Neural progenitor cell (in vitro differentiated cells): ENCODE results near the gene BTRC. TPM values are rescaled to one million over a fixed set of nuclear protein-coding genes. Genes with fewer than 3 reads are reported as not detected.

Experiments used
- DNase-seq: peaks from one replicate; pipeline ENCODE4 v3.0.0-alpha.2; 2016; ENCODE audit warnings: low spot score
- H2AFZ ChIP-seq: fragments of 200-600 bp; sonication (generic); replicated peaks from 2 replicates; pipeline ENCODE4 v1.6.1; 2016; ENCODE audit warnings: antibody characterized with exemption
- H3F3A ChIP-seq: fragments of 200-600 bp; sonication (generic); 2 replicates; pipeline ENCODE4 v1.6.1; 2016; ENCODE audit warnings: antibody characterized with exemption, low read depth
- H3K27ac ChIP-seq: fragments of 200-600 bp; sonication (generic); 2 replicates; pipeline ENCODE4 v1.5.1; 2016; ENCODE audit warnings: mild to moderate bottlenecking
- H3K27me3 ChIP-seq: fragments of 200-600 bp; sonication (generic); 2 replicates; pipeline ENCODE4 v1.6.1; 2016; ENCODE audit warnings: mild to moderate bottlenecking, moderate library complexity
- H3K36me3 ChIP-seq: fragments of 200-600 bp; sonication (generic); 2 replicates; pipeline ENCODE4 v1.5.1; 2016
- H3K4me1 ChIP-seq: fragments of 200-600 bp; sonication (generic); 2 replicates; pipeline ENCODE4 v1.6.1; 2016; ENCODE audit warnings: mixed run types
- H3K4me2 ChIP-seq: fragments of 200-600 bp; sonication (generic); 2 replicates; pipeline ENCODE4 v1.6.1; 2016
- H3K4me3 ChIP-seq: fragments of 200-600 bp; sonication (generic); 2 replicates; pipeline ENCODE4 v1.5.1; 2016
- H3K79me2 ChIP-seq: fragments of 200-600 bp; sonication (generic); 2 replicates; pipeline ENCODE4 v1.6.1; 2016; ENCODE audit warnings: low read depth
- H3K9ac ChIP-seq: fragments of 200-600 bp; sonication (generic); 2 replicates; pipeline ENCODE4 v1.6.1; 2016
- H3K9me3 ChIP-seq: fragments of 200-600 bp; sonication (generic); 2 replicates; pipeline ENCODE4 v1.5.1; 2016; ENCODE audit warnings: low read depth
- H4K20me1 ChIP-seq: fragments of 200-600 bp; sonication (generic); 2 replicates; pipeline ENCODE4 v1.6.1; 2016; ENCODE audit warnings: low read depth
- H3K27ac Mint-ChIP-seq: 3 replicates; pipeline ENCODE4 v1.8.0; 2021; ENCODE audit warnings: mixed read lengths
- H3K27me3 Mint-ChIP-seq: 2 replicates; pipeline ENCODE4 v1.8.0; 2022; ENCODE audit warnings: low read depth, mild to moderate bottlenecking, inconsistent platforms, moderate library complexity, mixed read lengths; ENCODE audit not compliant: insufficient read depth
- H3K36me3 Mint-ChIP-seq: 3 replicates; pipeline ENCODE4 v1.8.0; 2021; ENCODE audit warnings: mixed read lengths
- H3K4me1 Mint-ChIP-seq: 3 replicates; pipeline ENCODE4 v1.8.0; 2021; ENCODE audit warnings: mixed read lengths
- H3K4me3 Mint-ChIP-seq: 3 replicates; pipeline ENCODE4 v1.8.0; 2021; ENCODE audit warnings: mild to moderate bottlenecking, moderate library complexity, mixed read lengths
- H3K9me3 Mint-ChIP-seq: 3 replicates; pipeline ENCODE4 v1.8.0; 2020; ENCODE audit warnings: mixed read lengths
- EZH2 ChIP-seq: fragments of 200-600 bp; sonication (generic); IDR thresholded peaks from 2 replicates; pipeline ENCODE4 v1.6.1; 2017; ENCODE audit warnings: antibody characterized with exemption, mild to moderate bottlenecking, moderate library complexity
- EZH2phosphoT487 ChIP-seq: fragments of 200-600 bp; sonication (generic); IDR thresholded peaks from 2 replicates; pipeline ENCODE4 v1.6.1; 2017; ENCODE audit warnings: antibody characterized with exemption
- total RNA-seq: library from RNA; depleted of rRNA; stranded (reverse); fragments of >200 nt; gene quantifications from 2 replicates; pipeline ENCODE4 v1.2.3, GENCODE V29; 2015; ENCODE audit warnings: low replicate concordance
- TF ChIP-seq, protein P1 (sequence below): fragments of 200-600 bp; sonication (generic); IDR thresholded peaks from 2 replicates; pipeline ENCODE4 v1.5.1; 2017; ENCODE audit warnings: antibody characterized with exemption, mild to moderate bottlenecking

Gene BTRC
- total RNA-seq, 1 donor from 2014 or later = 25.4 TPM

DNA sequence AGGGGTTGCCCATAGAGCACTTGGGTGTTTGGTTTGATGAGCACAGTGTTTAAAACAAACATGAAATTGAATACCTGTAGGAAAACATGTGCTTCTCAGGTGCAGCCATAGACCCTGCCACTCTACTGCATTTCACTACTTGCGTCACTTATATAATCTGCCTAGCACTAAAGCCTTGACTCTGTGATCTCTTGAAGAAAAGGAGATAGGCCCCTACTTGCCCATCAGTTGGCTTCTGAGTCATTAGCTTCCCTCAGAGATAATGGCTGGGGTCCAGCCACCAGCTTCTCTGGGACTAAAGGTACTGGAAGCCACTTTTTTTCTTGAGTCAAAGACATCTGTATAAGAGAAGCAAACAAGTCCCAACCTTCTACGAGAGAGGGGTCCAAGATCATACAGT, 45.9 kb upstream of the BTRC start:
- H3K36me3 Mint-ChIP-seq = no peaks in the 10 kb centered on the region
- Histone ChIP-seq H3K4me1 (peaks cover 46% of the 10 kb centered on the region), H4K20me1 (peaks cover 8% of the 10 kb centered on the region), H3K4me3 (no peak overlapping the region), H2AFZ (no peak overlapping the region), H3K36me3 (no peaks in the 10 kb centered on the region), H3K79me2 (no peaks in the 10 kb centered on the region), H3F3A (peaks cover 38% of the 10 kb centered on the region), H3K27ac (no peak overlapping the region), H3K4me2 (no peak overlapping the region), H3K27me3 (peaks cover 13% of the 10 kb centered on the region), H3K9me3 (no peaks in the 10 kb centered on the region), H3K9ac (no peak overlapping the region)
- no peak for TF ChIP-seq EZH2phosphoT487
- TF ChIP-seq, protein P1, sequence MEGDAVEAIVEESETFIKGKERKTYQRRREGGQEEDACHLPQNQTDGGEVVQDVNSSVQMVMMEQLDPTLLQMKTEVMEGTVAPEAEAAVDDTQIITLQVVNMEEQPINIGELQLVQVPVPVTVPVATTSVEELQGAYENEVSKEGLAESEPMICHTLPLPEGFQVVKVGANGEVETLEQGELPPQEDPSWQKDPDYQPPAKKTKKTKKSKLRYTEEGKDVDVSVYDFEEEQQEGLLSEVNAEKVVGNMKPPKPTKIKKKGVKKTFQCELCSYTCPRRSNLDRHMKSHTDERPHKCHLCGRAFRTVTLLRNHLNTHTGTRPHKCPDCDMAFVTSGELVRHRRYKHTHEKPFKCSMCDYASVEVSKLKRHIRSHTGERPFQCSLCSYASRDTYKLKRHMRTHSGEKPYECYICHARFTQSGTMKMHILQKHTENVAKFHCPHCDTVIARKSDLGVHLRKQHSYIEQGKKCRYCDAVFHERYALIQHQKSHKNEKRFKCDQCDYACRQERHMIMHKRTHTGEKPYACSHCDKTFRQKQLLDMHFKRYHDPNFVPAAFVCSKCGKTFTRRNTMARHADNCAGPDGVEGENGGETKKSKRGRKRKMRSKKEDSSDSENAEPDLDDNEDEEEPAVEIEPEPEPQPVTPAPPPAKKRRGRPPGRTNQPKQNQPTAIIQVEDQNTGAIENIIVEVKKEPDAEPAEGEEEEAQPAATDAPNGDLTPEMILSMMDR = no peak
- H3K4me1 Mint-ChIP-seq = peaks cover 52% of the 10 kb centered on the region
- peaks cover 4% of the 10 kb centered on the region for H3K9me3 Mint-ChIP-seq
- H3K27me3 Mint-ChIP-seq = peaks cover 38% of the 10 kb centered on the region
- no peak for DNase-seq
- H3K27ac Mint-ChIP-seq = no peak overlapping the region
- no peak overlapping the region for H3K4me3 Mint-ChIP-seq

DNA sequence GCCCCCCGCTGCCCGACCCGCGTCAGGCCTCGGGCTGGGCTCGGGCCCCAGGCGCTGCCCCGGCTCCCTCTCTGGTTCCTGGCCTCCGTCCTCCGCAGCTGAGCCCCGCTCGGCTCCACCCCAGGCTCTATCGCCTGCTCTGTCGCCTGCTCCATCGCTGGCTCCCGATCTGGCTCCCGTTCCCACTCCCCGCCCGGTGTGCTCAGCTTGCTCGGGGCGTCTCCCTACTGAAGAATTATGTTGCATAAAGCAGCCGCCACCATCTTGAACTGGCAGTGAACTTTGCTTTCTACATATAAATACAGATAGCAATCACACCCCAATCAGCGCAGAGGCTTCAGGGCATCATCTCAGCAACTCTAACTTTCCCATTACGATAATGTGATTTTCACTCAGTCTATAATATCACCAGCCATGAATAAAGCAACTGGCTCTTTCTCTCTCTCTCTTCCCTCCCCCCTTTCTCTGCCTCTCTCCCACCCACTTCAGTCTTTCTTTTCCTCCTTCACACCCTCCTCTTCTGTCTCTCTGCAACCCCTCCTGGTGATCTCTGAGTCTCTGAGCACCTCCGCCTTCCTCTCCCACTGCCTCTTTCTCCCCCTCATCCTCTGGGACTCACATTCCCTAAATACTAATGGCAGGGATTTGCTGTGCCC, 43.3 kb upstream of the BTRC start:
- peaks cover 23% of the 10 kb centered on the region for H3F3A ChIP-seq
- no peak overlapping the region for H3K9ac ChIP-seq
- Mint-ChIP-seq H3K4me3 (peak overlapping the region; percentile 55), H3K4me1 (peaks cover 27% of the 10 kb centered on the region), H3K9me3 (peaks cover 4% of the 10 kb centered on the region), H3K27ac (peak overlapping the region; percentile 38), H3K27me3 (peaks cover 39% of the 10 kb centered on the region), H3K36me3 (no peaks in the 10 kb centered on the region)
- peaks cover 23% of the 10 kb centered on the region for H3K4me1 ChIP-seq
- DNase-seq = no peak
- H2AFZ ChIP-seq = peak overlapping the region; percentile 91
- H3K27ac ChIP-seq = no peak overlapping the region
- H3K27me3 ChIP-seq = peaks cover 2% of the 10 kb centered on the region
- no peaks in the 10 kb centered on the region for H4K20me1 ChIP-seq
- H3K79me2 ChIP-seq = no peaks in the 10 kb centered on the region
- no peak for TF ChIP-seq EZH2
- TF ChIP-seq, protein P1 = no peak
- H3K4me2 ChIP-seq = peak overlapping the region; percentile 69
- peak overlapping the region; percentile 31 for H3K4me3 ChIP-seq
- no peaks in the 10 kb centered on the region for H3K36me3 ChIP-seq
- no peaks in the 10 kb centered on the region for H3K9me3 ChIP-seq

DNA sequence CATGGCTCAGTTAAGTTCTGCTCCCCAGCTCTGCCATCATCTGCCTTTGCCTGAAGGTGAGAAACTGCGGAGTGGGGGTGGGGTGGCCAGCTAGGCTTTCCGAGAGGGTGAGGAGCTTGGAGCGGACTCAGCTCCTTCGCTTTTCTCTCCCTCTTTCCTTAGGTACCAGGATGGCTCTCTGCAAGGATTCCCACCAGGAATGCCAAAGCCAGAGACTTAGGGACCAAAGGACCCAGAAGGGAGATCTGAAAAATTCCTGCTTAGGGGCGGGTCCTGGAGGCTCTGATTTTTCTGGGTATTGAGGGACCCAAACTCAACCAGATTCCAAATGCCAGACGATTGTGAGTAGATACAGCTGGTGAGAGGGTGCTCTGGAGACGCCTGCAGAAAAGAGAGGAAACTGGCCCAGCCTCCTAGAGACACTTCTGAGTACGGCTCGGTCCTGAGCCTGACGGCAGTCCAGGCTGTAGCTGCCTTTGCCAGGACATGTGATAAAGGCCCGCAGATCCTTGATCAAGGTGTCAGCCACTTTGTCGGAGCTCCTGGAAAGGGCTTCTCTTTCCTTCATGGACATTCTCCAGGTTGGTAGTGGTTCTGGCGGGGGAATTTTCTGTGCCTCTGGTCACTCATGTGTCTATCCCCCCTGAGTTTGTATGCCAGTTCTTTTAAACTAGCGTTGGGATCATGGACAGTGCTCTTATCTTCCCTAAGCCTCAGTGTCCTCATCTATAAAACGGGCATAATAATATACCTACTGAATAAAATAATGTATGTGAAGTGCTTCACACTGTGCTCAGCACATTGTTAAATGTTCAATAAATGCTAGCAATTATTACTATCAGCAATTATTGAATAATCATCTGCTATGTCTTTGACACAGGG, 42.5 kb upstream of the BTRC start:
- Mint-ChIP-seq H3K4me3 (peak overlapping the region; percentile 55), H3K27ac (peak overlapping the region; percentile 38)

More for the DNA sequence above, 42.5 kb upstream of the BTRC start:
- Mint-ChIP-seq H3K4me1 (peaks cover 19% of the 10 kb centered on the region), H3K36me3 (no peaks in the 10 kb centered on the region), H3K27me3 (peaks cover 34% of the 10 kb centered on the region), H3K9me3 (peaks cover 4% of the 10 kb centered on the region)
- DNase-seq = peak; percentile 37
- peak overlapping the region; percentile 31 for H3K4me3 ChIP-seq
- no peak overlapping the region for H3K27ac ChIP-seq
- TF ChIP-seq, protein P1 = no peak
- no peak for TF ChIP-seq EZH2
- TF ChIP-seq EZH2phosphoT487 = no peak
- H3K36me3 ChIP-seq = no peaks in the 10 kb centered on the region
- no peaks in the 10 kb centered on the region for H3K79me2 ChIP-seq
- peaks cover 15% of the 10 kb centered on the region for H3K4me1 ChIP-seq
- no peaks in the 10 kb centered on the region for H3K9me3 ChIP-seq
- peaks cover 2% of the 10 kb centered on the region for H3K27me3 ChIP-seq
- H2AFZ ChIP-seq = peak overlapping the region; percentile 91
- H3K9ac ChIP-seq = no peak overlapping the region
- H3F3A ChIP-seq = peaks cover 15% of the 10 kb centered on the region
- peak overlapping the region; percentile 69 for H3K4me2 ChIP-seq
- H4K20me1 ChIP-seq = no peaks in the 10 kb centered on the region
